ENCODE data around the gene SHROOM3. TPM values are rescaled to one million over a fixed set of nuclear protein-coding genes. Genes with fewer than 3 reads are reported as not detected.
A peak's percentile ranks its signal among the peaks of the same experiment; 100 is the strongest.

The SHROOM3 gene
- polyA plus RNA-seq, 1 experiment = 9.5 TPM

DNA sequence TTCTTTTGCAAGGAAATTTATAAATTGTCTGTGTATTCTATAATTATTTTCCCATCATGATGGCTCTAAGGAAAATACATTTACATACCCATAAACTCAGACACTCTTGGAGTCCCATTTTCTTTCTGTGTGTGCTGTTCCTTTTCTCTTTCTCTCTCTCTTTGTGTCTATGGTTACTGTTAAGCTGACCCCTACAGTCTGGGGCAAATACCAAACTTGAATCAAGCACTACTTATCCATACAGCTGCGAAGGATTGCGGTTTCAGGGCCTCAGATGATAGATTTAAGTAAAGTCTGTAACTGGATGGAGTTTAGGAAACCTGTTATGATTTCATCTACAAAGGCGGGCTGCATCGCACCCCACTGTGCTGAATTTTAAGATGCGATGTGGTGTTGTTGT lies 150.2 kb downstream of the SHROOM3 start:
- no peak for DNase-seq (ENCODE audit: low read depth, low spot score)
- H3K27me3 ChIP-seq (ENCODE audit: control insufficient read depth, insufficient read depth, low read length) = no peaks in the 10 kb centered on the region
- peaks cover 5% of the 10 kb centered on the region; the same call in 1 of the 2 replicates for H3K9me3 ChIP-seq (ENCODE audit: control insufficient read depth, insufficient read depth, low read length)
- POLR2A ChIA-PET = no interaction called here
- no peak overlapping the region for H3K4me3 ChIP-seq (ENCODE audit: low read depth, low read length)
- TF ChIP-seq, protein P1, sequence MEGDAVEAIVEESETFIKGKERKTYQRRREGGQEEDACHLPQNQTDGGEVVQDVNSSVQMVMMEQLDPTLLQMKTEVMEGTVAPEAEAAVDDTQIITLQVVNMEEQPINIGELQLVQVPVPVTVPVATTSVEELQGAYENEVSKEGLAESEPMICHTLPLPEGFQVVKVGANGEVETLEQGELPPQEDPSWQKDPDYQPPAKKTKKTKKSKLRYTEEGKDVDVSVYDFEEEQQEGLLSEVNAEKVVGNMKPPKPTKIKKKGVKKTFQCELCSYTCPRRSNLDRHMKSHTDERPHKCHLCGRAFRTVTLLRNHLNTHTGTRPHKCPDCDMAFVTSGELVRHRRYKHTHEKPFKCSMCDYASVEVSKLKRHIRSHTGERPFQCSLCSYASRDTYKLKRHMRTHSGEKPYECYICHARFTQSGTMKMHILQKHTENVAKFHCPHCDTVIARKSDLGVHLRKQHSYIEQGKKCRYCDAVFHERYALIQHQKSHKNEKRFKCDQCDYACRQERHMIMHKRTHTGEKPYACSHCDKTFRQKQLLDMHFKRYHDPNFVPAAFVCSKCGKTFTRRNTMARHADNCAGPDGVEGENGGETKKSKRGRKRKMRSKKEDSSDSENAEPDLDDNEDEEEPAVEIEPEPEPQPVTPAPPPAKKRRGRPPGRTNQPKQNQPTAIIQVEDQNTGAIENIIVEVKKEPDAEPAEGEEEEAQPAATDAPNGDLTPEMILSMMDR (IDR thresholded peaks at IDR 0.05; ENCODE audit: low read depth, low read length) = no peak
- no peak overlapping the region for H3K27ac ChIP-seq (ENCODE audit: low read depth, low read length)
- CTCF ChIA-PET = interaction anchor here (1.1 kb wide), 1 partner anchor 172 kb away, joined by 3 read pairs; no protein-coding TSS in a partner anchor

DNA sequence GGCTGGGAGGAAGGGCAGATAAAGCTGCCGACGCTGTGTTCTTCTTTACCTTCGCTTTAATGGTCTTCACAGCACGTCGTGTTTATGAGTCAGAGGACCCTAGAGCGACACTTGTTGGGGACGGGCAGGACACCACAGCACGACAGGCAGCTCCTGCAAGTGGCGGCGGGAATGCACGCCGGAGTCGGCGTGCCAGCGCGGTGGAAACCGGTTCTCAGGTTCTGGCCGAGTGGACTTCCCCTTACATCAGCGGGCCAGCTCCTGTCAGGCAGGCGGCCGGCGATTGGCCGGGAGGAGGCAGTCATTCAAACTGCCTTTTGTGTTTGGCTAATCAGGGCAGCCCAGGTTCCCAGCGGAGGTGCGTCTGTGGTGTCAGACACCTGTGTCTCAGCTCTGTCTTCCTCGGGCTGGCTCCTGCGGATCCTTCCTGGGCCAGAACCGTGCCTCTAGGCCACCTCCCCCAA lies 150.9 kb downstream of the SHROOM3 start:
- H3K27me3 ChIP-seq (ENCODE audit: control insufficient read depth, insufficient read depth, low read length) = no peaks in the 10 kb centered on the region
- TF ChIP-seq, protein P1 (IDR thresholded peaks at IDR 0.05; ENCODE audit: low read depth, low read length) = no peak
- H3K27ac ChIP-seq (ENCODE audit: low read depth, low read length) = no peak overlapping the region
- CTCF ChIA-PET = interaction anchor here (0.6 to 1.1 kb wide), 3 partner anchors 15 to 172 kb away, joined by 3 to 4 read pairs (median 3); no protein-coding TSS in a partner anchor
- POLR2A ChIA-PET = interaction anchor here (0.6 kb wide), 1 partner anchor 167 kb away, joined by 3 read pairs; no protein-coding TSS in a partner anchor
- peaks cover 5% of the 10 kb centered on the region; the same call in 1 of the 2 replicates for H3K9me3 ChIP-seq (ENCODE audit: control insufficient read depth, insufficient read depth, low read length)
- peak overlapping the region; percentile 29 for H3K4me3 ChIP-seq (ENCODE audit: low read depth, low read length)
- DNase-seq (ENCODE audit: low read depth, low spot score) = no peak

DNA sequence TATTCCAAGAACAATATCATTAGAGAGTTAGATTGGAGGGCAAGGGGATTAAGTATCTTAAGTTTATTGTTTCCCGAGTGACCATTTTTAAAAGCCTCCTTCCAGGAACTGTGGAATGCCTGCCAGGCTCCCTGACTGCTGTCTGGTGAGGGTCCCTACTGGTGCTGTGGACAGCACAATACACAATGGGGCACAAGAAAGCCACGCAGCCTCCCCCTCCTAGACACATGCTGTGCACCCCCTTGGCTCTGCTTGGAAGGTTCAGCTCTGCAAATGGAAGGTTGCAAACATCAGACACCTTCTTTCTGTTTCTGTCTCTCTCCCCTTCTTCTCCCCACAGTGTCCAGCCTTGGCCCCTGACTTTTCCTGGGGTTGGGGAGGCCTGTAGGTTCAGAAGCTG lies 153.2 kb downstream of the SHROOM3 start:
- no peak overlapping the region for H3K27ac ChIP-seq (ENCODE audit: low read depth, low read length)
- DNase-seq (ENCODE audit: low read depth, low spot score) = no peak
- TF ChIP-seq, protein P1 (IDR thresholded peaks at IDR 0.05; ENCODE audit: low read depth, low read length) = no peak
- H3K27me3 ChIP-seq (ENCODE audit: control insufficient read depth, insufficient read depth, low read length) = no peaks in the 10 kb centered on the region
- no peak overlapping the region for H3K4me3 ChIP-seq (ENCODE audit: low read depth, low read length)
- CTCF ChIA-PET = no interaction called here
- POLR2A ChIA-PET = no interaction called here
- peaks cover 5% of the 10 kb centered on the region; the same call in 1 of the 2 replicates for H3K9me3 ChIP-seq (ENCODE audit: control insufficient read depth, insufficient read depth, low read length)

DNA sequence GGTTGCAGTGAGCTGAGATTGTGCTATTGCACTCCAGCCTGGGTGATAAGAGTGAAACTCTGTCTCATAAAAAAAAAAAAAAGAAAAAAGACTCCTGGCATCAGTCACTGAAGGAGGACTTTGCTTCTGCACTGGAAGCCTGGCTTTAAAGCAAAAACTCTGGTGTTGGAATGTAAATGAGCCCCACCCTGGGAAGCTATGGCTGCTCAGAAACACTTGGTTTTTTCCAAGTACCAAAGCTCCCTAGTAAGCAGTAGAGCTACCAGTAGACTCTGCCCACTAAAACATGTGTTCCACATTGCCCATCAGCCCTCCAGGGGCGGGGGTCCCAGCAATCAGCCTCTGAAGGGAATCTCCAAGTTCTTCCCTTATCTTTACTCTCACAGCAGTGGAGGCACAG lies 154.4 kb downstream of the SHROOM3 start:
- Histone ChIP-seq H3K9me3 (ENCODE audit: control insufficient read depth, insufficient read depth, low read length) (peaks cover 5% of the 10 kb centered on the region; the same call in 1 of the 2 replicates), H3K4me3 (ENCODE audit: low read depth, low read length) (no peak overlapping the region), H3K27ac (ENCODE audit: low read depth, low read length) (peak overlapping the region; percentile 65), H3K27me3 (ENCODE audit: control insufficient read depth, insufficient read depth, low read length) (no peaks in the 10 kb centered on the region)
- TF ChIP-seq, protein P1 (IDR thresholded peaks at IDR 0.05; ENCODE audit: low read depth, low read length) = no peak
- ChIA-PET POLR2A (interaction anchor here (0.6 to 0.7 kb wide), 3 partner anchors 23 to 433 kb away, joined by 4 to 8 read pairs (median 6); no protein-coding TSS in a partner anchor), CTCF (no interaction called here)
- DNase-seq (ENCODE audit: low read depth, low spot score) = no peak
